HG02840 (cell line): ENCODE results near the gene MYL11.
A peak's percentile ranks its signal among the peaks of the same experiment; 100 is the strongest.

Experiments used
- ATAC-seq: cut with Tn5 transposase; IDR thresholded peaks from one replicate; pipeline ENCODE4 v1.9.1; 2021; ENCODE audit warnings: mild to moderate bottlenecking, moderate library complexity, moderate number of reproducible peaks; ENCODE audit not compliant: unreplicated experiment, low FRiP score

MYL11 gene

GRCh38 chr16:30353438-30354129, 21.0 kb upstream of the MYL11 start:
- ATAC-seq, result no peak

DNA sequence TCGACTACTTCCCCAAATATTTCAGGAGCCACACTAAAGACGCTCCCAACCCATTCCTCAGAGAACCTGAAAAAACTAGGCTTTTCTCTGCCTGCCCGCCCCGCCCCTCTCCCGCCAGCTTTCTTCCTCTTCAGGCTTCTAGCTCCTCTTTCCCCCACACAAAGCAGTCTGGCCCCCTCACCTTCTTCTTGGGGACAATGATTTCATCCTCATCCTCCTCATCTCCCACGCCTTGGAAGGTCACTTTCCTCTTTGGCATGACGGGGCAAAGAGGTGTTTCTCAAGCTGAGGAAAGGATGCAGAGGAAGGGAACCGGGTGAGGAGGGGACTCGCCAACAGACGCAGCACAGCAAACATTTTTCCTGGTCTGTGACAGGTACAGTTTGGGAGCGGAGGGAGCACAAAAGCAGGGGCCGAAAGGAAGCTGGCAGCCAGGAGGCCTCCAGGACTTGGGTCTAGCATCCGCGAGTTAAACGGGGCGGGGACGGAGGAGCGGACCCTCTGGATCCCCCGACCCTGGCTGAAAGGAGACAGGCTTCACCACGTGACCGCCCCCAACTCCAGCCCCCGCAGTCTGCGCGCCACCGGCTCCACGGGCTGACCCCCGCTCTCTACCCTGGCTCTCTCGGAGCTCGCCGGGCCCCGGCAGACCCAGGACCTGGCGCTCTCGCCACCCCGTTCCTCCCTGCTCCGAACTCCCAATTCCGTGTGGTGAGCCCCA, 20.0 kb upstream of the MYL11 start:
- no peak for ATAC-seq

DNA sequence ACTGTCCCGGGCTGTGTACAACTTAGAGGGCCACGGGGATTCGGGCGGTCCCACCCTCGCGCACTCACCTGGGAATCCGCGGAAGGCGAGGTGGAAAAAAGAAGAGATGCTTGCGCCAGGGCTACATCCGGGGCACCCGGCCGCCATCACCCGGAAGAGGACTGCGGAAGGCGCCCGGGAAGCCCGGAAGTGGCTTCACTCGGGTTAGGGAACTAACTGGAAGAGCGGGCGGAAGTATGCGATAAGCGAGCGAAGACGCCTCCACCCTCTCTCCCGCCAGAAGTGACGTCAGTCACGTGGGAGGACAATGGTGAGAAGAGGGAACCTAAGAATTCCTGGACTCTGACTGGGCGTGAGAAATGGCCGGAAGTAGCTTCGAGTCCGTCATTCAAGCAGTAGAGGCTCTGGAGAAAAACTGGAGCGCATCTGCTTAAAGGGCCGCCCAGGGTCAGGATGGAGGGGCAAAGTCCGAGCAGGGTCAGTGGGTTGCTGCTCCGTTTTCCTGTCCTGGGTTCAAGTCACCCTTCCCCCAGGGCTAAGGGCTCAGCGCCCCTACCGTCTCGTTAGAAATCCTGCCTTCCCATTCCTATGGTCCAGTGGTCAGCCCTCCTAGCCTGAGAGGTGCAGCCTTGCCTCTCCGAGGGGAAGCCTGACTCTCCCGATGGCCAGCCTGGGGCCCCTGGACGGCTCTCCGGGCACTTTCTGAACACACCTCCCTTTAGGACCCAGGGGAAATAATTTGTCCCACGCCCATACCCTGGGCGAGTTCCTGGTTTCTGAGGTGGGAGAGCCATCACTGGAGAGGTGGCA, 19.3 kb upstream of the MYL11 start, which contains the start of gene CD2BP2:
Gene CD2BP2 (minus strand): TSS at position 165 of the 810 bp plus-strand sequence. CDS start 627 bp downstream, outside the sequence.
- ATAC-seq, result peak; percentile 71

GRCh38 chr16:30355954-30356308, 18.7 kb upstream of the MYL11 start:
- ATAC-seq, result no peak

DNA sequence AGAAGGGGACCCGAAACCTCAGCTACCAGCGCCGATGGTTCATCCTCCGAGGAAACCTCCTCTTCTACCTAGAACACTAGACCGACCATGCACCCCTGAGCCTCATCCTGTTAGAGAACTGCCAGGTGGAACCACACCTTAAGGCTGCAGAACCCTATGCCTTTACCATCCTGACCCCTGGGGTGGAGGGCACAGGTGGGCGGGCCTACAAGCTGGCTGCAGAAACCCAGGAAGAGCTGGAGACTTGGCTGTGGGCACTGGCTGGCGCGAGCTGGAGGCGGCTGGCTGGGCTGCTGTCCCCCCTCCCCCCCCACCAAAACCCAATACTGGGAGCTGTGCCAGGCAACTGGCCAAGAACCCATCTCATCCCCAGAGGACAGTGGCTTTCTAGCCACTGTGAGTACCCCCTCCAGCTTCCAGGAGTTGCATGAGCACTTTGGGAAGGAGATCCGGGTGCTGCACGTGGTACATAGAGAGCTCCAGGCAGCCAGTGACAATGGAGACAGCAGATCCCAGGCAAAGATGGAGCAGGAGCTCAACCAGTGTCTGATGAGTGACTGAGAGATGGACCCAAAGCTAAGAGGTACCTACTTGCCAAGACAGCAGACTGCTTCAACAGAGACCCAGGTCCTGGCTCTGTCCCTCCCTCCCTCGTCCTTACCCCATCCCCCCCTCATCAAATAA, 18.1 kb upstream of the MYL11 start:
- ATAC-seq, result no peak

- ATAC-seq, result no peak
Measured at GRCh38 chr16:30357085-30357714, 17.4 kb upstream of the MYL11 start.

GRCh38 chr16:30357715-30358576, 16.7 kb upstream of the MYL11 start:
- no peak for ATAC-seq

DNA sequence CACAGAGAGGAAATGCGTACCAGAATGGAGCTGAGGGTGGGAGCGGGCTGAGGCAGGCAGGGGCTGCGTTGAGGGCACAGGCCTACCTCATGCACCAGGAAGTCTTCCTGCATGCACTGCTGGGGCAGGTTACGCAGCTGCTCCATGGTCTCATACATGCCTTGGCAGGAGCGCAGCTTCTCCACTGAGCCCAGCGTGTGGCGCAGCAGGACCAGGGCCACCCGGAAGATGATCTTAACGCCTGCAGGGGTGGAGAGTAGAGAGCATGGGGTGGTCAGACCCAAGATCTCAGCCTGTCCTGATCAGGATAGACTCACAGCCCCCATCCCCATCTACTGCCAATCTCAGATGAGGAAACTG, 16.0 kb upstream of the MYL11 start:
- no peak for ATAC-seq

- ATAC-seq, result no peak
Measured at GRCh38 chr16:30358990-30359870, 15.4 kb upstream of the MYL11 start.

- ATAC-seq, result no peak
Measured at GRCh38 chr16:30359871-30360170, 14.8 kb upstream of the MYL11 start.

DNA sequence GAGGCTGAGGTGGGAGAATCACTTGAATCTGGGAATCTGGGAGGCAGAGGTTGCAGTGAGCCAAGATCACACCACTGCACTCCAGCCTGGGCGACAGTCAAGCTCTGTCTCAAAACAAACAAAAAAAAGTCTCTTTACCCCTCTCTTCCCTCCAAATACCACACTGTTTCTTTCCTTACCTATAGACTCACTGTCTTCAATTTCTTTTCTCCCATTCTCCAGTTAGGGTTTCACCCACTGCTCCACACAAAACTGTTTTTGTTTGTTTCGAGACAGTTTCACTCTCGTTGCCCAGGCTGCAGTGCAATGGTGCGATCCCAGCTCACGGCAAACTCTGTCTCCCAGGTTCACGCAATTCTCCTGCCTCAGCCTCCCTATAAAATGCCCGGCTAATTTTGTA, 13.4 kb upstream of the MYL11 start:
- ATAC-seq, result no peak

GRCh38 chr16:30365200-30365599, 9.4 kb upstream of the MYL11 start:
- ATAC-seq, result no peak

DNA sequence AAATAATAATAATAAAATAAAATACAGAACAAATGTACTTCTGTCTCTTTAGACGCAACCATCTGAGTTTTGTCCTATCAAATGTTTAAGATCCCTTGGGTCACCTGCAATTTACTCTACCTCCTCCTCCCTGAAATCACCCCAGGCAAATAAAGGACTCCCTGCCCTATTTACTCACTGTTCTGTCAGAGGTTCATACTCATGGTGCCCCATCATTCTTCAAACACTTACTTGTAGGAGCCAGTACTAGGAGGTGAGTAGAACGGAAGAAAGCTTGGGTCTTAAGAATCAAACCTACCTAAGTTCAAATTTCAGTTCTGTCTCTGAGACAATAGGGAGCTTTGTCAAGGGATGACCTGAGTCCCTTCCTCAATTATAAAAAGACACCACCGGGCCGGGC, 8.1 kb upstream of the MYL11 start:
- no peak for ATAC-seq

DNA sequence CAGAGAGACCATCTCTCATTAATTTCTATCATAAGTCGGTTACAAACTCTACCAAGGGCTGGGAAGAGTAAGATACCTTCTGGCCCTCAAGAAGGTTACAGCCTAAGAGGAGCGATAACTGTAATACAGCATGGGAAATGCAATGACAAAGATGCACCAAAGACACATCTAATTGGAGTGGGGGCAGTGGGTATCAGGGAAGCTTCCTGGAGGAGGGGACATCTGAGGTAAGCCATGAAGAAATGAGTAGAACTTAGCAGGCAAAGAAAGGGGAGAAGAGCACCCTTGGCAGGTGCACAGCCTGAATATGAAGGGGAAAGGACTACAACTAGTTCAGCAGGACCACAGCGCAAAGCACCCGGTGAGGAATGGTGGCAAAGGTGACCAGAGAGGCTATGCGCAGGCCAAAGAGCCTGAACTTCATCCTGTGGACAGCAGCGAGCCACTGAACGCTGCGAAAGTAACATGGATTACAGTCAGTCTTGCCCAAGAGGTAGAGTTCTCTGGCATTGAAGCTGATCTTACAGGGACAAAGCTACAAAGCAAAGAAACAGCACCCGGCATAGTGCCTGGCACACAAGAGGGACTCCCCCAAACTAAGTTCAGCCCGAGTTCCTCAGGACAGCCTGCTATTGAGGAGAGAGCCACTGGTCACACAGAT, 7.1 kb upstream of the MYL11 start:
- no peak for ATAC-seq

DNA sequence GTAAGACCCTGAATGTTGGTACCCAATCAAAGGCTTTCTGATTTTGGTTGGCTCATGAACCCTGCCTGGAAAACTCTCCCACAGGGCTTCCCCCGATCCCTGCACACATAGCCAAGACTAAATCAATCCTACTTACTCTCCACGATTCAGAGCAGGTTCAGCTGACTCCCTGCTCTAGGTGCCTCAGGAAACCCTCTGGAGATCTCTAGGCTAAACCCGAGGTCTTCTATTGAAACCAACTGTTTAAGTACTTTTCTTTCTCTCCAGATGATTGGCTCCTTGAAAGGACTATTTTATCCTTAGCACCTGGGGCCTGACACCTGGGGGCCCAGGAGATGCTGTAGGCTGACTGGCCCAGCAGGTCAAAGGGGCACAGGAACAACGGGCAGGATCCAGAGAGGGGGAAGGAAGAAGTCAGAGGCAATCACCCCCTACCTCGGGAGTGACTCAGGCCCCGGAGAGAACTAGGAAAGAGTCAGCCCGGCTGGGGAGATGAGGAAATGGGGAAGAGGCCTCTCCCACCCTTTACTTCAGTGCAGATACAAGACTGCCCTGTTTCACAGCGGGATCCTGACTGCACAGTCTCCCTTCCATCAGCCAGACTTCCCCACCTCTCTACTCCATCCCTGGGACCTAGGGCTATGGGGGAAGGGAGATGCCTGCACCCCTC, 6.3 kb upstream of the MYL11 start:
- no peak for ATAC-seq

DNA sequence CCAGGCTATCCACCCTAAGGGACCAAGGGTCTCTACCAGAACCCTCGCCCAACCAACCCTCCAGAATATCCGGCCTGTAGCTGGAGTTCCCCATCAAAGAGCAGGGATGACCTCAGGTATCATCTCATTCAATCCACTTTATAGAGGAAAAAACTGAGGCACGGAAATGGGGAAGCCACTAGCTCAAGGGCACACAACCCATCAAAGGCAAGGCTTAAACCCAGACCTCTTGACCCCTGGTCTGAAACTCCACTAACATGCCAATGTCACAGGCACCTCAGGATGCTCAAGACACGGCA, 5.9 kb upstream of the MYL11 start:
- ATAC-seq, result no peak

GRCh38 chr16:30369091-30369937, 5.3 kb upstream of the MYL11 start:
- ATAC-seq, result no peak
